22Rv1 (cell line): ENCODE measurements around the gene CDH18.

Source experiments
- CTCF ChIP-seq: fragments of 450-650 bp; IDR thresholded peaks from 2 replicates; pipeline ENCODE4 v1.5.1; 2017; ENCODE audit warnings: mild to moderate bottlenecking
- ZFX ChIP-seq: fragments of 450-650 bp; IDR thresholded peaks from 2 replicates; pipeline ENCODE4 v1.6.1; 2017; ENCODE audit warnings: antibody characterized with exemption, borderline replicate concordance

- TF ChIP-seq CTCF (no peak), ZFX (no peak)
Measured at GRCh38 chr5:19532936-19533335, 455.1 kb downstream of the CDH18 start.
